Muscle layer of duodenum (tissue), 2 donors: Measurements from ENCODE around the gene PSMD14.
A peak's percentile ranks its signal among the peaks of the same experiment; 100 is the strongest.
"Not testable (repeated sequence)": the region's sequence is repeated elsewhere in the genome, so short reads cannot be mapped to it uniquely, and the experiment has no call there.

Source experiments
- H3K27ac ChIP-seq: one replicate; pipeline ENCODE4 v1.7.0; 2013; ENCODE audit warnings: mild to moderate bottlenecking, low read length
- H3K27me3 ChIP-seq: one replicate; pipeline ENCODE4 v1.7.0; 2013; ENCODE audit warnings: low read depth, mild to moderate bottlenecking, control low read depth, low read length
- H3K36me3 ChIP-seq, 2 donors: one replicate each; pipeline ENCODE4 v1.7.0; 2013; ENCODE audit warnings: low read length in 2 of 2, control low read depth in 1 of 2, mild to moderate bottlenecking in 1 of 2; ENCODE audit not compliant: insufficient read depth in 2 of 2, control insufficient read depth in 1 of 2
- H3K4me1 ChIP-seq, 2 donors: one replicate each; pipeline ENCODE4 v1.7.0; 2013; ENCODE audit warnings: low read length in 2 of 2, mild to moderate bottlenecking in 2 of 2, control low read depth in 1 of 2, moderate library complexity in 1 of 2; ENCODE audit not compliant: insufficient read depth in 2 of 2, control insufficient read depth in 1 of 2
- H3K4me3 ChIP-seq, 2 donors: one replicate each; pipeline ENCODE4 v1.7.0; 2013; ENCODE audit warnings: low read length in 2 of 2, low read depth in 1 of 2, mild to moderate bottlenecking in 1 of 2
- H3K9me3 ChIP-seq, 2 donors: one replicate each; pipeline ENCODE4 v1.7.0; 2013; ENCODE audit warnings: low read length in 2 of 2, control low read depth in 1 of 2, mild to moderate bottlenecking in 1 of 2; ENCODE audit not compliant: control insufficient read depth in 1 of 2
- donor health status: healthy.

The PSMD14 gene

DNA sequence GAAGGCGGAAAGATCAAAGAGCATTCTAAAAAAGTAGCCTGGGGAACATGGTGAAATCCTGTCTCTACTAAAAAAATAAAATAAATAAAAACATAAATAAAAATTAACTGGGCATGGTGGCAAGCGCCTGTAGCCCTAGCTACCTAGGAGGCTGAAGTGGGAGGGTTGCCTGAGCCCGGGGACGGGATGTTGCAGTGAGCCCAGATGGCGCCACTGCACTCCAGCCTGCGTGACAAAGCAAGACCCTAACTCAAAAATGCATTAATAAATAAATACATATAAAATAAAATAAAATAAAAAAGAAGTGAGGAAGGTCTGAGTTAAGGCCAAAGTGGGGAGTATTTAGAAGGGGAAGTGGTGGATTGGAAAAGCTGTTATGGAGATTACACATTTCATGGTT lies 1.3 kb upstream of the PSMD14 start:
- peaks cover 7 to 12% of the 10 kb centered on the region in 2 donors for H3K4me1 ChIP-seq
- no peaks in the 10 kb centered on the region for H3K9me3 ChIP-seq
- no peak overlapping the region for H3K27ac ChIP-seq
- no peak overlapping the region for H3K4me3 ChIP-seq
- no peaks in the 10 kb centered on the region for H3K27me3 ChIP-seq
- H3K36me3 ChIP-seq: peaks cover 0 to 9% of the 10 kb centered on the region in 2 donors

DNA sequence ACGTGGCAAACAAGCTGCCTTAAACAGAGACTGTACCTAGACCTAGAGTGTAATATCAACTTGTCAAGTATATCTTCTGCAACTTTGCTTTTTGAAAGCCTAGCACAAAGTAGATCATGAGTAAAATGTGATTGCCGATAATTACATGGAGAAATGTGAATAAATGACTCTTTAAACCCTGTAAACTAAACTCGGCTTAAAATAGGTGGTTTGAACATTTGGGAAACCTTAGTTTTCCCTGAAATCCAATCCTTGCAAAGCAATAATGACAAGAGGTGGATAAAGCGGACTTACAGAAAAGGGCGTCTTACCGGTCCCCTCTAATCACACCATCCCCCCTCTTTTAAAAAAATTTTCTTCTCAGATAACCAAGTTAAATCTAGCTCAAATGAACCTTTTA lies 549 bp upstream of the PSMD14 start:
- H3K4me3 ChIP-seq: peak overlapping the region; percentile 88 to 96
- peak overlapping the region; percentile 89 for H3K27ac ChIP-seq
- H3K36me3 ChIP-seq: peaks cover 0 to 9% of the 10 kb centered on the region in 2 donors
- peaks cover 7 to 12% of the 10 kb centered on the region in 2 donors for H3K4me1 ChIP-seq
- no peaks in the 10 kb centered on the region for H3K9me3 ChIP-seq
- no peaks in the 10 kb centered on the region for H3K27me3 ChIP-seq

DNA sequence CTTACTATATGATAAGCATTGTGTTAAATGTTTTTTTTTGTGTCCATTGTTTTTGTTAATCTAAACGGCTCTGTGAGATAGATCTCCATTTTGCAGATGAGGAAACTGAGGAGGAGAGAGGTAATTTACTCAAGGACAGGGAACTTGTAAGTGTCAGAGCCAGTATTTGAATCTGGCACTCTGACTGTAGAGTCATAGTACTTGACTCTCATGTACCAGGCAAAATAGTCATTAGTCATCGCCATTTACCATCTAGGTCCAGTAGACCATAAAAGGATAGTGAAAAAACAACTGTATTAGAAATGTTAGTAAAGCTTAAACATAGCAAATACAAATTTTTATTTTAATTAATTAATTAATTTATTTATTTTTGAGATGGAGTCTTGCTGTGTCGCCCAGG lies 4.8 kb downstream of the PSMD14 start:
- Histone ChIP-seq H3K36me3 (peaks cover 4 to 9% of the 10 kb centered on the region in 2 donors), H3K4me3 (no peak overlapping the region), H3K27ac (no peak overlapping the region), H3K4me1 (peaks cover 12% of the 10 kb centered on the region in 2 donors), H3K27me3 (no peaks in the 10 kb centered on the region), H3K9me3 (no peaks in the 10 kb centered on the region)

DNA sequence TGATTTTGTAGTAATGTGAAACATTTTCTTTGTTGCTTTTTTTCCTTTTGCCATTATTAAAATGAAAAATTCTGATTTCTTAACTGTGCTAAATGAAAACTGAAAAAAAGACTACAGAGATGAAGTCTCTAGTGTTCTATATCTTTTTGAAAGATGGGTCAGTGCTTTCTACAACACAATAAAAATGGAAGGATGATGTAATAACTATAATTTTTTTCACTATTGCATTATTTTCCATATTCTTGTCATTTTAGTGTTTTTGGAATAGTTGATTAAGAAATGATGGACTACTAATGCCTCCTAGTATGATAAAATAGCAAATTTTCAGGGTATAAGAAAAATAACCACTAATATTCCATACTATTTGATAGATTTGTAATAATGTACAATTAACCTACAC lies 7.2 kb downstream of the PSMD14 start:
- Histone ChIP-seq H3K9me3 (no peaks in the 10 kb centered on the region), H3K36me3 (peaks cover 0 to 4% of the 10 kb centered on the region in 2 donors)

DNA sequence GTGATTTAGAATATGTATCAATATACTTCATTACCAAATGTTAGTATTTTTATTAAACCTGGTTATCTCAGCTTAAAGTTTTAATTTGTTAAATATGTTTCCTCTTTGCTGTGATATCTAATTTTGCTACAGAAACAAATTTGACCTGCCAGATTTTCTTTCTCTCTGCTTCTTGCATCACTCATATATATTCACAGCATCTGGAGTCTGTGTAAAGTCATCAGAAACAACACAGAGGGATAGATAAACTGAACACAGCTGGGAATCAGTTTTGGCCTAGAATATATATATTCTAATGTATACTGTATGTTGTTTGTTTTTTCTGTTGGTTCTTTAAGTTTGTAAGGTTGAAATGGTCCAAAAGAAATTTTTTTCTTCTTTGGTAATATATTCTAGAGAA lies 8.5 kb downstream of the PSMD14 start:
- Histone ChIP-seq H3K36me3 (peaks cover 8 to 11% of the 10 kb centered on the region in 2 donors), H3K27ac (no peak overlapping the region), H3K4me3 (no peak overlapping the region), H3K9me3 (no peaks in the 10 kb centered on the region), H3K4me1 (peaks cover 0 to 5% of the 10 kb centered on the region in 2 donors), H3K27me3 (no peaks in the 10 kb centered on the region)

More for the DNA sequence above, 7.2 kb downstream of the PSMD14 start:
- Histone ChIP-seq H3K4me3 (no peak overlapping the region), H3K4me1 (peaks cover 0 to 5% of the 10 kb centered on the region in 2 donors), H3K27me3 (no peaks in the 10 kb centered on the region), H3K27ac (no peak overlapping the region)

DNA sequence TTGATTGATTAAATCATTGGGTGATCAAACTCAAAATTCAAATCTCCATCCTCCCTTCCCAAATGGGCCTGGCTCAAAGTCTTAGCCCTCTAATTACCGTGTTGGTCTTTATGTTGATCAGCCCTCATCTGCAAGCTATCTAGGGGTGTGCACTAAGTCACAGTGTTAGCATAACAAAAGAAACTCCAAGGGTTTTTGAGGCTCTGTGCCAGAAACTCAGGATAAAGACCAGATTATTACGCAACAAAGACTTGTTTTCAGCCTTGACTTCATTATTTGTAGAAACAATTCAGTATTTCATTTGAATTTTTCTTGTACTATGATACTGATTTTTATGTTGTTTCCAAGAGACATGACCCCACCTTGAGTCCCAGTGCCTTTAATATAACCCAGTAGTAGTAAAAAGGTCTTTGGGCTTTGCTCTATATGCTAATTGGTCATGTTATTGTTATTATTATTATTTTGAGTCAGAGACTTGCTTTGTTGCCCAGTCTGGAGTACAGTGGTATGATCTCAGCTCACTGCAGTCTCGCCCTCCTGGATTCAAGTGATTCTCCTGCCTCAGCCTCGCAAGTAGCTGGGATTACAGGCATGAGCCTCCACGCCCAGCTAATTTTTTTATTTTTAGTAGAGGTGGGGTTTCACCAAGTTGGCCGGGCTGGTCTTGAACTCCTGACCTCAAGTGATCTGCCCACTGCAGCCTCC lies 13.9 kb downstream of the PSMD14 start:
- Histone ChIP-seq H3K27ac (no peak overlapping the region), H3K36me3 (peaks cover 12 to 14% of the 10 kb centered on the region in 2 donors), H3K4me1 (no peaks in the 10 kb centered on the region), H3K4me3 (no peak overlapping the region), H3K27me3 (no peaks in the 10 kb centered on the region), H3K9me3 (no peaks in the 10 kb centered on the region)

DNA sequence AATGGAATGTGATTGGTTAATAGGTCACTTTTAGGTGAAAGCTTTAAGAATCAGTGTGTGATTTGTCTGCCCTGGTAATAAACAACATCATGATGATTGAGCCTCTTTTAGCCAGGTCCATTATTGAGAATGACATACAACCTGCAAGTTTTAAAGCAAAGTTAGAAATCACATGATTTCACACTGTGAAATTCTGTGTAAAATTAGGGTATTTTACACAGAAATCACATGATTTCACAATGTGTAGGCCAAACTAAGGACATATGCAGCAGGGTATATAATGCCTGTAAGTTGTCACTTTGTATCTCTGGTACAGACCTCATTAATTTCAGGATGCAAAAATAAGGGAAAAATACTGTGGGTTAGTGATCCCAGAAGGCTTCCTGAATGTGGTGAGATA lies 16.7 kb downstream of the PSMD14 start:
- Histone ChIP-seq H3K9me3 (no peaks in the 10 kb centered on the region), H3K27ac (no peak overlapping the region), H3K36me3 (peaks cover 12 to 14% of the 10 kb centered on the region in 2 donors), H3K4me1 (no peaks in the 10 kb centered on the region), H3K27me3 (no peaks in the 10 kb centered on the region), H3K4me3 (no peak overlapping the region)

DNA sequence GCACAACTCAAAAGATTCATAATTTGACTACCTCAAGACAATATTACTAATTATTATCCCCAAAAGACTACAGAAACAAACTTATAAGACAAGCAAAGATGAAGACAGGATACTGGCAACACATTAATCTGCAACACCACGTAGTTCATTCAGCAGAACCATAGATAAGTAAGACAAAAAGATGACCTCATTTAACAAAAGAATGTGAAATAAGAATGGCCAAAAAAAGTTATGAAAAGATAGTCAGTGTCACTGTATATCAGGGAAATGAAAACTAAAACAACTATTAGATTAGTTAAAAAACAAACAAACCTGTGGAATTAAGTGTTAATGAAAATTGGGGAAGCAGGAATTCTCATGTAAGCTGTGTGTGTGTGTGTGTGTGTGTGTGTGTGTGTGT lies 19.4 kb downstream of the PSMD14 start:
- Histone ChIP-seq H3K36me3 (peaks cover 3% of the 10 kb centered on the region in 2 donors), H3K27me3 (no peaks in the 10 kb centered on the region), H3K27ac (no peak overlapping the region), H3K9me3 (no peaks in the 10 kb centered on the region), H3K4me3 (no peak overlapping the region), H3K4me1 (no peaks in the 10 kb centered on the region)

DNA sequence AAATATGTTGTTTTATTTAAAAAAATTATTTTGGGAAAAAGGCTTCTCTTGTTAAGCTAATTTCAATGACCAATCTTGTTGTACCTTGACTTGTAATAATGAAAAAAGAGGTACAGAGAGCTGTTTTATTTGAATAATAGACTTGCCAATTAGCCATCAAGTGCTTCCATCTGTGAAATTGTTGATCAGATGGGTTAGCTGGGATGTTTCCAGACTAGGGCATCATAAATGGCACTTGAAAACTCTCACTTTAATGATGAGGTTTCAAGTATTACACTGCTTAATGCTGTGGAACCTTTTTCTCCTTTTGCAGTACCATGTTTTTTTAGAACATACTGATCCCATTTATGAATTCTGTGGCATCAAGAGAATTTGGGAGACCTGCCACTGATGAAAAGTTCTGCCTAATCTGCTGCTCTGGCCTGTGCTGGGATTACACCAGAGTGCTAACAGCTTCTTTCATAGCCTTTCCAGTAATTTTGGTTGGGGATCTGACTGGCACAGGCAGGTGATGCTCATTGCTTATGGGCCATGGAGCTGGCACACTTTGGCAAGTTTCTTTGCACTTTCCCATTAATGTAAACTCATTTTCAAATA lies 24.2 kb downstream of the PSMD14 start:
- no peaks in the 10 kb centered on the region for H3K9me3 ChIP-seq
- H3K27me3 ChIP-seq: no peaks in the 10 kb centered on the region
- no peaks in the 10 kb centered on the region for H3K36me3 ChIP-seq
- no peaks in the 10 kb centered on the region for H3K4me1 ChIP-seq
- H3K4me3 ChIP-seq: no peak overlapping the region
- no peak overlapping the region for H3K27ac ChIP-seq

DNA sequence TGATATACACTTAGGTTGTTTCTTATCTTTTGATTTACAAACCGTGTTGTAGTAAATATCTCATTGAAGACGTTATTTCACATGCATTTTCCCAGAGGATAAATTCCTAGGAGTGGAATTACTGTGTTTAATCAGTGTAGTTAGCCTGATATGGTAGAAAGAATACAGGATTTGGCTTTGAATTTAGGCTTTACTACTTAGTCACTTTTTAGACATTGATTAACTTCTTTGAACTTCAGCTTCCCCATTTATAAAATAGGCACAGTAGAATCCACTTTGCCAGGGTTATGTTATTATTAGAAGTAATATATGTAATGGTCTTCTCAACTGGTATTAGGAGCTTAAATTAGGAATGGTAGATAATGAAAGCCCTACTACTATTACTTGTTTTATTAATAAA lies 27.4 kb downstream of the PSMD14 start:
- Histone ChIP-seq H3K4me1 (no peaks in the 10 kb centered on the region), H3K9me3 (no peaks in the 10 kb centered on the region), H3K27ac (no peak overlapping the region), H3K27me3 (no peaks in the 10 kb centered on the region), H3K36me3 (no peaks in the 10 kb centered on the region), H3K4me3 (no peak overlapping the region)

DNA sequence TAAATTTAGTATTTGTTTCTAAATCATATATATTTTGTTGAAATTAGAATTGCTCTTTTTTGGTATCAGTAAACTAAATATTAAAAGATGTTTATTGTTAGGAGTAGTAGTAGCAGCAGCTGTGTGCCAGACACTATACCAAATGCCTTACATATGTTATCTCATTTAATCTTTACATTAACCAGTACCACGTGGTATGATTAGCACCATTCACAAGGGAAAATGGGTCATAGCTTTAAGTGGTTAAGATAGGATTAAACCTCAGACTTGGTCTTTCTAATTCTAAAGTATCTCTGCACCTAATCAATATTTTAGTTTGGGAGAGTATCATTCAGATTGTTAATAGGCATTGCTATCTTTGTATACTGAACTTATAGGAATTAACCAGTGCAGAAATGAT lies 29.0 kb downstream of the PSMD14 start:
- H3K36me3 ChIP-seq: no peaks in the 10 kb centered on the region
- H3K4me1 ChIP-seq: no peaks in the 10 kb centered on the region
- H3K9me3 ChIP-seq: no peaks in the 10 kb centered on the region
- no peak overlapping the region for H3K4me3 ChIP-seq
- no peak overlapping the region for H3K27ac ChIP-seq
- H3K27me3 ChIP-seq: no peaks in the 10 kb centered on the region

DNA sequence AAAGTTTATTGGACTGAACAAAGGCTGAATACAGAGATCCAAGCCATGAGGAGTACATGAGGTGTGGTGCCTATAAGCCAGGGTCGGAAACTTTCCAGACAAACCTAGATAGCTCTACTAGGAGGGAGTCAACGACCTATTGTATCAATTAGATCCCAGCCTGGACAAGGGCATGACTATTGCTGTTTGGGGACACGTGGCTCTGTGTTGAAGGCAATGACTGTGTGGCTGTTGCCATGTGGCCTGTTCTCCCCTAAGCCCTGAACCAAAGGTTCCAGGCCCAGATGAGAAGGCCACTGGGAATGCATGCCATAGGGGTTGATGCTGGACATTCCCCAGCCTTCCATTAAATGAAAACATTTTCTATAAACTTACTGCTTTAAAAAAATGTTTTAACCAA lies 31.3 kb downstream of the PSMD14 start:
- not testable (repeated sequence) for H3K27me3 ChIP-seq, H3K4me1 ChIP-seq

More for the DNA sequence above, 31.3 kb downstream of the PSMD14 start:
- H3K36me3 ChIP-seq, H3K27ac ChIP-seq, H3K4me3 ChIP-seq, H3K9me3 ChIP-seq: not testable (repeated sequence)
